Endothelial cell of umbilical vein (primary cell): ENCODE data around the gene PLXNA1.

ENCODE experiments used
- EZH2 ChIP-seq: IDR thresholded peaks from 2 replicates; pipeline ENCODE4 v1.6.1; 2012; ENCODE audit warnings: borderline replicate concordance, low read depth, mild to moderate bottlenecking, moderate library complexity, low read length, inconsistent platforms; ENCODE audit not compliant: severe bottlenecking
- FOS ChIP-seq: IDR thresholded peaks from 2 replicates; pipeline ENCODE4 v1.6.1; 2011; ENCODE audit warnings: mild to moderate bottlenecking, low read length, moderate library complexity, borderline replicate concordance; ENCODE audit not compliant: insufficient read depth
- JUN ChIP-seq: IDR thresholded peaks from 2 replicates; pipeline ENCODE4 v1.6.1; 2011; ENCODE audit warnings: borderline replicate concordance, low read depth; ENCODE audit not compliant: insufficient read length, insufficient read depth
- POLR2A ChIP-seq: IDR thresholded peaks from 2 replicates; pipeline ENCODE4 v1.6.1; 2012; ENCODE audit warnings: low read depth, mild to moderate bottlenecking, control low read depth, low read length
- TF ChIP-seq, protein P1 (sequence below), 2 donors: IDR thresholded peaks; 1 replicate in 1 of 2; 2 replicates in 1 of 2; pipeline ENCODE4 v1.5.1; 2011; ENCODE audit warnings: low read length in 2 of 2, mild to moderate bottlenecking in 2 of 2, moderate library complexity in 2 of 2, control low read depth in 1 of 2, inconsistent platforms in 1 of 2, low read depth in 1 of 2; ENCODE audit not compliant: insufficient read depth in 1 of 2; ENCODE audit errors: extremely low read depth in 1 of 2
- TF ChIP-seq, protein P2 (sequence below): IDR thresholded peaks from 2 replicates; pipeline ENCODE4 v1.6.1; 2011; ENCODE audit not compliant: insufficient read depth, insufficient read length

DNA sequence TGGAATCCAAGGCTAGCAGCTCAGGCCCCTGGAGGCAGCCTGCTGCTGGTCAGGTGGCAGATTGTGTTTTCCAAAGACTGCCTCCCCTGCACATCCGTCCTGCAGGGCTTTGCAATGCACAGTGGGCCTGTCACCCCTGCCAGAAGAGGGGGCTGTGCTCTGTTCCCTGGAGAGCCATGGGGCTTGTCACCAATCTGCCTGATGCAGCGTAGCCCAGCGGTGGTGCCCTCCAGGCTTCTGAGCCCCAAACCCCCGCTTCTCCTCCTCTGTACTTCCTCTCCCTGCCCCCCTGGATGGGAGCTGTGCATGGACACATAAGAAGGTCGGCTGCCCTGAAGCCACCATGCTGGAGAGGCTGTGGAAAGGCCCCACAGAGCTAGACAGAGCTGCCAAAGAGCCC, 10.0 kb upstream of the PLXNA1 start:
- TF ChIP-seq POLR2A (no peak), JUN (no peak), FOS (no peak), EZH2 (no peak)
- TF ChIP-seq, protein P1, sequence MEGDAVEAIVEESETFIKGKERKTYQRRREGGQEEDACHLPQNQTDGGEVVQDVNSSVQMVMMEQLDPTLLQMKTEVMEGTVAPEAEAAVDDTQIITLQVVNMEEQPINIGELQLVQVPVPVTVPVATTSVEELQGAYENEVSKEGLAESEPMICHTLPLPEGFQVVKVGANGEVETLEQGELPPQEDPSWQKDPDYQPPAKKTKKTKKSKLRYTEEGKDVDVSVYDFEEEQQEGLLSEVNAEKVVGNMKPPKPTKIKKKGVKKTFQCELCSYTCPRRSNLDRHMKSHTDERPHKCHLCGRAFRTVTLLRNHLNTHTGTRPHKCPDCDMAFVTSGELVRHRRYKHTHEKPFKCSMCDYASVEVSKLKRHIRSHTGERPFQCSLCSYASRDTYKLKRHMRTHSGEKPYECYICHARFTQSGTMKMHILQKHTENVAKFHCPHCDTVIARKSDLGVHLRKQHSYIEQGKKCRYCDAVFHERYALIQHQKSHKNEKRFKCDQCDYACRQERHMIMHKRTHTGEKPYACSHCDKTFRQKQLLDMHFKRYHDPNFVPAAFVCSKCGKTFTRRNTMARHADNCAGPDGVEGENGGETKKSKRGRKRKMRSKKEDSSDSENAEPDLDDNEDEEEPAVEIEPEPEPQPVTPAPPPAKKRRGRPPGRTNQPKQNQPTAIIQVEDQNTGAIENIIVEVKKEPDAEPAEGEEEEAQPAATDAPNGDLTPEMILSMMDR (IDR thresholded peaks at IDR 0.05; ENCODE audit: extremely low read depth in 1 of 2, insufficient read depth in 1 of 2, low read depth in 1 of 2, low read length in 2 of 2) = no peak
- TF ChIP-seq, protein P2, sequence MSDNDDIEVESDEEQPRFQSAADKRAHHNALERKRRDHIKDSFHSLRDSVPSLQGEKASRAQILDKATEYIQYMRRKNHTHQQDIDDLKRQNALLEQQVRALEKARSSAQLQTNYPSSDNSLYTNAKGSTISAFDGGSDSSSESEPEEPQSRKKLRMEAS = no peak
